DMS 273 treated with DMSO at 0.1 percent for 48 hours (cell line): ENCODE data around the gene HS6ST1.
"Not testable (repeated sequence)": the region's sequence is repeated elsewhere in the genome, so short reads cannot be mapped to it uniquely, and the experiment has no call there.

Source experiments
- DNase-seq: peaks from one replicate; lab custom pipeline; 2025; lab: John Stamatoyannopoulos, UW

The HS6ST1 gene

GRCh38 chr2:128267197-128267596 is 51.5 kb downstream of the HS6ST1 start:
- DNase-seq = not testable (repeated sequence)

- not testable (repeated sequence) for DNase-seq
These were observed 52.2 kb downstream of the HS6ST1 start for GRCh38 chr2:128266463-128266862.

- not testable (repeated sequence) for DNase-seq
These were observed 53.1 kb downstream of the HS6ST1 start for GRCh38 chr2:128265608-128265993.

DNA sequence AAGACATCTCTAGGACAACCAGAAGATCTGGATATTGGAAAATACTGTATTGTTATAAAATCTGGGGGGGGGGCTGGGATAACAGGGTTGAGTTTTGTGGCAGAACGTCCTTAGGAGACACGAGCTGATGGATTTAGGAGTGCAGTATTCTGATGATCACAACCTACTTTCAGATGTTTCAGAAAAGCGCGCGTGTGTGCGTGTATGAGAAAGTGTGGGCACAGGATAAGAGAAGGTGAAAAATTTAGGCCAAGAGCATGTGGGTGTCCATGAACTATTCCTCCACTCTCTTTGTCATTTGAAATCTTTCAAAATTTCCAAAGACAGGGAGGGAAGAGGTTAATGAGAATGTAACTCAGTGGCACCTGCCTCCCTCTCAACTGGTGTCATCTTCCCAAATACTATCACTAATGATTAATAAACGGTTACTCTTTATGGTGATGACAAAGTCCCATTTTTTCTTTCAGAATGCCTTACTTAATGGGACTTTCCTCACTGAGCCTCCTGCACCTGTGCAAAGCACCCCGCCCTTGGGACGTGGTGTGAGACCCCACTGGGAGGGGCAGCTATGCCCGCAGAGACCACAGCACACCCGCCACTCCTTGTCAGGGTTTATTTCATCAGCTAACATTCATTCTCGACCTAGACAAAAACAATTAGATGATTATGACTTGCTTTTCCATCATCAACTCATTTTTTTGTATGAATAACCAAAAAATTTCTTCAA is 53.6 kb downstream of the HS6ST1 start:
- no peak for DNase-seq

- DNase-seq = no peak
These were observed 54.8 kb downstream of the HS6ST1 start for GRCh38 chr2:128263902-128264331.

- DNase-seq = no peak
These were observed 56.1 kb downstream of the HS6ST1 start for GRCh38 chr2:128262315-128263253.

DNA sequence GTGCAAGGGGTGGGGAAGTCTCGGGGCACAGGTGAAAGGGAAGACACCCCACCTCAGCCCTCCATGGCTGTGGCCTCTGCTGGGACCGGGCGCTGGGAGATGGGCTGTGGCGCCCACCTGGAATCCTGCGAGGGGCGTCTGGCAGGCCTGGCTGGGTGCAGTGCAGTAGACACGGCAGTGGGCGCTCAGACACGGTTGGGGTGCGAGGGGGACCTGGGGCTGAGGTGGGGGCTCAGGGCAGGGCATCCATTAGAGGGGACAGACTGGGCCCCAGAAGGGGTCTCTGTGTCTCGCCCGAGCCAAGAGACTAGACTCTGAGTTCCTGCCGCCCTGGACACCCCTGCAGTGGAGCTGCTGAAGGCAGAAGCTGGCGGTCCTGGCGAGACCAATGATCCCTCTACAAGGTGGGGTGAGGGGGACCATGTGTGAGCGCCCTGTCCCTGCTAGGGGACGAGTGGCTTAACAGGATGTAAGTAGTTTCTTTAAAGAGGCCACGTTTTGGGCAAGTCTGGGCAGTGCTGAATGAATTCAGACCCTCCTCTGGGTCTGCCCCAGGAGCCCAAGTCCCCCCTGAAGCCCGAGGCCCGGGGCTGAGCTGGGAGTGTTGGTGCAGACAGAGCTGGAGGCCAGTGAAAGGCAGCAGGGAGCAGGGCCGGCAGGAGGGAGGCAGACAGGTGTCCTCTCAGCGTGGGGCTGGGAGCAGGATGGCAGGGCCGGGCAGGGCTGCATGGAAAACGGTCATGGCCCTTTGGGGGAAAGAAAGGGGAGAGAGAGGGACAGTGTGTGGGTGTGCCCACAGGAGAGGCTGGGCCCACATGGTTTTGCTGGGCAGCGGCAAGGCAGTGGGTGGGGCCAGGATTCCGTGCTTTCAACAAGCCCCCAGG is 57.2 kb downstream of the HS6ST1 start:
- DNase-seq = no peak

DNA sequence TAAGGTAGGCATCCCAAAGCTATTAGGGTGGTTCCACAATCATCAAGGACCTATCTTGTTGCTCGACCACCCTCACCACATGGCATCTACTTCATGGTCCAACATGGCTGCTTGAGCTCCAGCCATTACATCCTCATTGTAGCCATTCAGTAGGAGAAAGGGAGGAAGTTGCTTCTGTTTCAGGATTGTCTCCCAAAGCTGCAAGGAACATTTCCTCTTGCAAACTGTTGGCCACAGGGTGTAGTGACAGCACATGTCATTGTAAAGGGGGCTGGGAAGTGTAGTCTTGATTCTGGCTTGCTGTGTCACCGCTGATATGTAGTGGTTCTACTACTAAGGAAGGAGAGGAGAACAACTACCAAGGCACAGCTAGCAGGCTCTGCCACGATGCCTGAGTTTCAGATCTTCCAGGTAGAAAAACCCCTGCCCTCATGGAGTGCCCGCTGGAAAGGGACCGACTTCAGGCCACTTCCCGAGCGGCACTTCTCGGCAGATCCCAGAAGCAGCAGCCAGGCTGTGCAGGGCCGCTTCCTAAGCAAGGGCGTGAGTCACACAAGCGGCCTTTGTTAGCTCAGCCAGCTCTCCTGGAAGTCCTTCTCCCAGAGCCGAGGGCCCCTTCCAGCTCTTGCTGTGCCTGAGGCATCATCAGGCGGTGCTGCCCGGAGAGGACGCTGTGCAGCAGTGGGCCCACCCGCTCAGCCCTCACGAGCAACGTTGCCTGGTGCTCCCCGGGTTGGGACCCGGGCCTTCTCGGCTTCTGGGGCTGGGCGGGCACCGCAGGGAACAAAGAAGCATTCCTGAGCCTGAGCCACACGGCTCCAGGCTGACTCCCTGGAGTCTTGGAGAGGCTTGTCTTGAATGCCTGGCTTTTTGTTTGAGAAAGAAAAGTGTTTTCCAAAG is 58.2 kb downstream of the HS6ST1 start:
- no peak for DNase-seq

- DNase-seq = no peak
These were observed 59.1 kb downstream of the HS6ST1 start for GRCh38 chr2:128259585-128259984.

DNA sequence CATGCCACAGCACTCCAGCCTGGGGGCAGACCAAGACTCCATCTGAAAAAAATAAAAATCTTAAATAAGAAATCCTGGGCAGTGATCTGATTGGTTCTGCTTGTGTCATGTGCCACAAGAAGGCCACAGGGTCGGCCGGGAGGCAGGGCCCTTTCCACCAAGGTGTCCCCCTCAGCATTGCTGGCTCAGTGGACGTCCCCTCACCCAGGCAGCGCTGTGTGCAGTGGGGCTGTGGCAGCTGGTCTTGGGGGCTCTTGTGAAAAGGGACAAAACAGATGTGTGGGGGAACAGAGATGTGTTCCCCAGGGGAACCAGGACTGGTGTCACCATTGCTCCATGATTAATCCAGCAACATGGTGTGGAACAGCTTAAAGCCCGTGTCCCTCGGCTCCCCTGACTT is 60.5 kb downstream of the HS6ST1 start:
- DNase-seq = no peak

DNA sequence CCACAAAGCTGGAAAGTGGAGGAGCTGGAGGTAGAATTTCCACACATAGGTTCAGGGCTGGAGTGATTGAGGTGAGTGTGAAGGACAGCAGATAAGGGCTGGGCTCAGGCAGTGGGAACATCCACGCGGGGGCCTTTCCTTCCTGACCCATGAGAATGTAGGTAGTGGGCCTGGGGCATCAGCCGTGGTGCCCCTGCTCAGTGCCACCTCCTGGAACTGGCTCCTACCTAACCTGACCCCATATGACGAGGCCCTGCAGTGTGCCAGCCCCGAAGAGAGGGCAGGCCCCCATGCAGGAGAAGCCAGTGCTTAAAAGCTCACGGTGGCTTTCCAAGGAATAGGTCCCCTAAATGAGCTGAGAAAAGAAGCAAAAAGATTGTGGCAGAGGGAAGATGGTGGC is 66.2 kb downstream of the HS6ST1 start:
- DNase-seq = no peak

DNA sequence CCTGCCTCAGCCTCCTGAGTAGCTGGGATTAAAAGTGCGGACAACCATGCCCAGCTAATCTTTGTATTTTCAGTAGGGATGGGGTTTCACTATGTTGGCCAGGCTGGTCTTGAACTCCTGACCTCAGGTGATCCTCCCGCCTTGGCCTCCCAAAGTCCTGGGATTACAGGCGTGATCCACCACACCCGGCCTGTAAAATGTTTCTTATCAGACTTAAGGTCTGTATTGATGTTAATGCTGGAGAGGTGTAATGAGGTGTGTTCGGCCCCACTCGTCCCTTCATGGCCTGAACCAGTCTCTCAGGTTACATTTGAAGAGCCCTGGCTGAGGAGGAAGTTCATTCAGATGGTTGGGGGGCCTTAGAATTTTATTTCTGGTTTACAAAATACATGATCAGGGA is 66.6 kb downstream of the HS6ST1 start:
- not testable (repeated sequence) for DNase-seq

- no peak for DNase-seq
These were observed 68.2 kb downstream of the HS6ST1 start for GRCh38 chr2:128250229-128251025.

DNA sequence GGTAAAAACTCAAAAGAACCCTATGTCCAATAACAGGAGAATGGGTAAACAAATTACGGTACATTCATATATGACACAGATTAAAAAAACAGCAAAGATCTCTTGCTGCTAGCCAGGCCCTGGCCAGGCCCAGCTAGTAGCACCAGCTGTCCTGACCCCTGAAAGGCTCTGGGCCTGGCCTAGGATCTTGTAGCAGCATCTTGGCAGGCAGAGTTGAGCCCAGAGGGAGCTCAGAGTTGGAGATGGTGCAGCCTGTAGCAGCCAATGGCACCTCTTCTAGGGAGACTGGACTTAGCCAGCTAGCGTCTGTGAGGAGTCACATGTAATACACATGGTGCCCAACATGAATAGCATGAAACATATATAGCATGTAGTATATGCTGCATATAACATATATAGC is 69.1 kb downstream of the HS6ST1 start:
- no peak for DNase-seq

GRCh38 chr2:128245813-128246212 is 72.9 kb downstream of the HS6ST1 start:
- DNase-seq = no peak

GRCh38 chr2:128241896-128242295 is 76.8 kb downstream of the HS6ST1 start:
- no peak for DNase-seq

DNA sequence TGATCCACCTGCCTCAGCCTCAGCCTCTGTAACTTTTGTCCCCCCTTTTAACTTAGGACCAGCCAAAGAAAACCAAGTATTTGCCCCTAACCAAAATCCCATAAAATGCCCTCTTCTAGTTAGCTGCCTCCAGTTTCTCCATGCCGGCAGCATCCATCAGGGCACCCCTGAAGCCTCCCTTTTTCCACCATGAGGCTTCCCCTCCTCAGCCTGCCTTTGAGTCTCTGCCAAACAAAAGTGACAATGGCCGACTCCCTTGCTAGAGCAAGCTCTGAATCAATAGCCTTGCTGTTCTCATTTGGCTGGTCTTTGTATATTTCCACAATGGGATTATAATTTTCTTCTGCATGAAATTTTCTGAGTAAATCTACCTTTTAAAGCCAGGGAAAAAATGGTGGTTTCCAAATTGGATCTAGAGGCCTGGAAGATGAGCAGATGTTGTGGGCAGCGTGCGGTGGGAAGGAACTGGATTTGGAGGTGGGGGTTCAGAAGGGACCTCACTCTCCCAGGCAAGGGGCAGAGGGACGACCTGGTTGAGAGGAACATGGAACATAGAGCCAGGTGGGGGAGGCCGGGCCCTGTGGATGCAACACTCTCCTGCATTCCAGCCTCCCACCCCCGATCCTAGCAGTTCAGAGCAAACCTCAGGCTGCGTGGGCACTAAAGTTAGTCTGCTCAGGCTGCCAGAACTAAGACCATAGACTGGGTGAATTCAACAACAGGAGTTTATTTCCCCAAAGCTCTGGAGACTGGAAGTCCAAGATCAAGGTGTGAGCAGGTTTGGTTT is 80.6 kb downstream of the HS6ST1 start:
- DNase-seq = no peak

DNA sequence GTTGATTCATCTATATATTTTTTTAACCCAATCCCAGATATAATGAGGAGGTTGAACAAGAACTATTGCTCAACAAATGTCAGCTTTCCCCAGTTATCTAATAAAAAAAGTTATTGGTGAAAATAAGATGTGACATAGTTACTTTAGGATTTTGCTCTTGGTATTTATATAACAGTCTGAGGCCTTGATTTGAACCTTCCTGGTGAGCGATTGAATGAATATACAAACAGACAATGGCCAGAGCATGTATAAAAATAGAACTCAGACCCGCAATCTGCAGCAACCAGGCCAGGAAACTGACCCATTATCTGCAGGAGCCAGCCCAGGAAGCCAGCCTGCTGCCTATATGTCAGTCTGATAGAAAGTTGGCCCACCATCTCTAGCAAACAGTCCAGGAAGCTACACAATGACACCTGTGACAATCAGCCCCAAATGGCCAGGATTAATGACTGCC is 81.6 kb downstream of the HS6ST1 start:
- DNase-seq = no peak

- DNase-seq = no peak
These were observed 82.1 kb downstream of the HS6ST1 start for GRCh38 chr2:128236491-128237035.
